GM15510 (cell line): ENCODE measurements around the gene TTLL4.

Source experiments
- POLR2A ChIP-seq: IDR thresholded peaks from 3 replicates; pipeline ENCODE4 v1.6.1; 2011; ENCODE audit warnings: borderline replicate concordance; ENCODE audit not compliant: insufficient read length; ENCODE audit errors: extremely low read depth

The TTLL4 gene

DNA sequence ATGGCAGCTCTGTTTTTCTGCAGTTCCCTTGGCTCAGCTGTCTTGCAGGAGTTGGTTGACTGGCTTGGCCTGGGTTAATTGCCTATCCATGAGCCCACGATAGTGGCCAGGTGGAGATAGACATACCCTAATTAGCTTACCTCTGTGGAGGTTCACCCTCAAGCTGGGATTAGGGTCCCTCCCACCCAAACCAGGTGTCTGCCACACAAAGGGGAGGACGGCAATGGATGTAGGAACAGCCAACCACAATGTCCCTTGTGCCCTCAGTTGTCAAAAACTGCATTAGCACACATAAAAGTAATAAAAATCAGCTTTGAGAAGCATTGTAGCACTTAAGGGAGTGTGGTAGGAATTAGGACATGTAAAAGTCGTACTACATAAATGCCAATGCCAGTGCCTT lies 75.5 kb downstream of the TTLL4 start:
- TF ChIP-seq POLR2A: no peak

DNA sequence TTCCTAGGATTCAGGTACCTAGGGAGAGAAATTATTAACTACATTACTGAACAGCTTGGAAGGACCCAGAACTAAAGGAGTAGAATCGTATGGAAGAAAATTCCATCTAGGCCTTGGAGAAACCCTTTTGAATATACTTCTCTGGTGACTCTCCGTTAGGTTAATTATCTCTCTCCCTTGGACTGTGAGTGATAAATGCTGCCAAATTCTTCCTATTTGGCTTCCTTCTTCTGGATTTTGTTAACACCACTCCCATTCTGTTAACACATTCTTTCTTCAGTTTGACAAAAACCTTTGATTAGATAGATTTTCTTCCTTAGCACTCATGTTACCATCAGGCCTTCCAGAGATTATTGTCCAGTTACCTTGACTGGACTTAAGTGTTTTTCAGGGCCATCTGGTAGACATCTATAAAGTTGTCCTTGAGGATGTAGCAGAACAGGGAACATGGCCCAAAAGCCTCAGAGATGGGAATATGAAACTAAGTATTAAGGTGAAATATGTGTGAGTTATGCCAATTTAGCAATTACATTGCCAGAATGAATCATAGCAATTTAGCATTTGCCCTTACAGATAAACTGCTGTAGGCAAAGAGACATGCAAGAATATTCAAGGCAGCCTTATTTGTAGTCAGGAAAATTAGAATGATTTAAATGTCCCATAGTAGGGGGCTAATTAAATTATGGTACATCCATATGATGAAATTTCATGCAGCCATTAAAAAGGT lies 78.1 kb downstream of the TTLL4 start:
- no peak for TF ChIP-seq POLR2A

DNA sequence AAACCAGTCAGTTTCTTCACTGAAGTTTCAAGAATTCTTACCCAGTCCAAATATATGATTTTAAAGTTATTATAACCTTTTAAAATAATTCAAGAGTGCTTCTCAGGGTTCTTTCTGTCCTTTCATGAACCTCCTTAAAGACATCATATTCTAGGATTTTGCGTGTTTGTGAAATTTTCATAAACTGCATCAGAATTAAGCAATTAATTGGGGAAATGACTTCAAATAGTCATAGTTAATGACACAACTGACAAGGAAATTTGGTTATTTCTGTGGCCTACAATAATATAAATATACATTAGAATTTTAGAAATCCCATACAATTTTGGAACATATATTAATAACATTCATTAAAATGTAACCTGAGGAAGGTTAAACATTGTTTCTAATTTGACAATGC lies 81.8 kb downstream of the TTLL4 start:
- no peak for TF ChIP-seq POLR2A

DNA sequence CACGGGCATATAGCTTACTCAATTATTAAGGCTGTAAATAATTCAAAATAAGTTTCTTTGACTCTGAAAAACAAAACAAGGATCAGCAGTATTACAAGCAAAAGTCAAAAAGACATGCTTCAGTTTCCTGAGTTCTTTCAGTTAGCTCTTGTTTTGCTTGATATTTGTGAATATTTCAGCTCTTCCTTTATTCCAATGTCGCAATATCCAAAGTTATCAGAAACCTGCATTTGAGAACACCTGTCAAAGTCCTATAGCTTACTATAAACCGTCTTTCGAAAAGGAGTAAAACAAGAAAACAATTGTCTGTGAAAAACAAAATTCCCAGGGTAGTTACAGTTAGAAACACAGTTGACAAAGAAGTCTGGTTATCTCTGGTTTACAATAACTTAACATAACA lies 86.1 kb downstream of the TTLL4 start:
- no peak for TF ChIP-seq POLR2A

DNA sequence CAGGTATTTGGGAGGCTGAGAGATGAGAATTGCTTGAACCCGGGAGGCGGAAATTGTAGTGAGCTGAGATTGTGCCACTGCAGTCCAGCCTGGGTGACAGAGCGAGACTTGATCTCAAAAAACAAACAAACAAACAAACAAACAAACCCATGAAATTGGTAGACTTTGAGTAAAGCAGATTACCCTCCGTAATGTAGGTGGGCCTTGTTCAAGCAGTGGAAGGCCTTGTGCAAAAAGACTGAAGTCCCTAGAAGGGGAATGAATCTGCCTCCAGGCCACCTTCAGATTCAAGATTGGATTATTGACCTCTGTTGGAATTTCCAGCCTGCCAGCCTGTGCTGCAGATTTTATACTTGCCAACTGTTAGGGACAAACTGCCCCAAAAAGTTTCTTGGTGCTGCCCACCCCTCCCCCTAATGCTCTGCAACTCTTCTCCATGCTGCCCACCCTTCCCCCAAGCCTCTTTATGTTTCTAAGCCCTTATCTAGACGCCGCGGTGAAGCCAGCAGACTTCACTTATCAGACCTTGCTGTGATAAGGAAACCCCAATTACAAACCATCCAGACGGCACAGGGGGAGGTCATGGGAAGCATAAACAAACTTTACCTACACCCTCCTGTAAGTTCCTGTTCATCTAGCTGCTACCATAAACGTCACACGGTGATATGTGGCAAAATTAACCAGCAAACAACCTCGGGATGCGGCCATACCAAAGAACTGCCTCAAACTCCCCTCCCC lies 88.3 kb downstream of the TTLL4 start:
- TF ChIP-seq POLR2A: no peak

DNA sequence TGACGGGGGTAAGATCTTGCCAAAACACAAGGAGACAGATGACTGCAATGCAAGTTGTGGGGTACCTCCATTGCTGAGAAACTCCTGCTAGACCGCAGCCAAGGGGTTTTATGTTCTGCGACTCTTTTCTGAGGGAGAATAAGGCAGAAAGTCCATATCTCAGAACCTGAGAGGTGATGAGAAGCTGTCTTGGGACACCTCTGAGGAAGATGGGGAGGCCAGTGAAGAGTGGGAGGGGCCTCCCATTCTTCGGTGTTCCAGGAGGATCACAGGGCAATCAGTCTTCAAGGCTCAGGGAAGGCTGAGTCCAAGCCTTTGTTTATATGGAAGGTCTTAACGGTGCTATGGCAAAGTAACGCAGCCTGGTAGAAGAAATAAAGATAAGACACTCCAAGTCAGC lies 89.4 kb downstream of the TTLL4 start:
- no peak for TF ChIP-seq POLR2A

DNA sequence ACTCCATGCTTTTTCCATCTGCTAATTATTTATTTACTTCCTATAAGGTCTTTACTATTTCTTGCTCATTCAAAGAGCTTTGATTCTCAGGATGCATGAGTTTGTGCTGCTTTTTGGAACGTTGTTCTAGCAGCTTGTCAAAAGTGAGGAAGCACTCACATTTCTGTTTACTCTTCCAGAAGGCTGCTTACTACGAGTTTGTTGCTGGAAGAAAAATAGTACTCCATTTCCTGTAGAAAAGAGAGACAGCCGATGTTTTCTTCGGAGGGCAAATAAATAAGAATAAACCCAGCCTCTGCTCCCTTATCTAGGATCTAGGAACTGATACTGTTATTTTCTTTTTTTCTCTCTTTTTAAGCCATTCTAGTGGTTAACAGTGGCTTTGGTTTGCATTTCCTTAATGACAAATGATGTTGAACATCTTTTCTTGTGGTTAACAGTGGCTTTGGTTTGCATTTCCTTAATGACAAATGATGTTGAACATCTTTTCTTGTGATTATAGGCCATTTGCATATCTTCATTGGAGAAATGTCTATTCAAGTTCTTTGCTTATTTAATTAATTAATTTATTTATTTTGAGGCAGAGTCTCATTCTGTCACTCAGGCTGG lies 91.9 kb downstream of the TTLL4 start:
- TF ChIP-seq POLR2A: no peak

DNA sequence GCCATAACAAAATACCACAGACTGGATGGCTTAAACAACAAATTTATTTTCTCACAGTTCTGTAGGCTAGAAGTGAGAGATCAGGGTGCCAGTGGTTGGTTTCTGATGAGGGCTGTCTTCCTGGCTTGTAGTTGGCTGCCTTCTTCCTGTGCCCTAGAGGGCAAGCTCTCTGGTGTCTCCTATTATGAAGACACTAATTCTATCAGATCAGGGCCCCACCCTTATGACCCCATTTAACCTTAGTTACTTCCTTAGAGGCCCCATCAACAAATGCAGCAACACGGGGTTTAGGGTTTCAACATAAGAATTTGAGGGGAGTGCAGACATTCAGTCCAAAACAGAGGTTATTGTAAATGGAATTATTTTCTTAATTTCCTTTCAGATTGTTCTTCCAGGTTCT lies 94.2 kb downstream of the TTLL4 start:
- no peak for TF ChIP-seq POLR2A
